Suprapubic skin (tissue), 4 donors: ENCODE data around the gene POTEI. TPM values are rescaled to one million over a fixed set of nuclear protein-coding genes. Genes with fewer than 3 reads are reported as not detected.
"Not testable (repeated sequence)": the region's sequence is repeated elsewhere in the genome, so short reads cannot be mapped to it uniquely, and the experiment has no call there.

Experiments
- DNase-seq, 2 donors: peaks; one replicate each; pipeline ENCODE4 v3.0.0-alpha.2; 2019; ENCODE audit warnings: low spot score in 2 of 2
- H3K27ac ChIP-seq: fragments of 200-600 bp; sonication (generic); one replicate; pipeline ENCODE4 v1.5.1; 2019
- H3K27me3 ChIP-seq: fragments of 200-600 bp; sonication (generic); one replicate; pipeline ENCODE4 v1.5.1; 2019
- H3K36me3 ChIP-seq: fragments of 200-600 bp; sonication (generic); one replicate; pipeline ENCODE4 v1.5.1; 2019
- H3K4me1 ChIP-seq: fragments of 200-600 bp; sonication (generic); one replicate; pipeline ENCODE4 v1.5.1; 2019
- H3K4me3 ChIP-seq: fragments of 200-600 bp; sonication (generic); one replicate; pipeline ENCODE4 v1.5.1; 2019; ENCODE audit warnings: mild to moderate bottlenecking
- H3K9me3 ChIP-seq: fragments of 200-600 bp; sonication (generic); one replicate; pipeline ENCODE4 v1.5.1; 2019
- WGBS: methylation state at CpG from one replicate; pipeline ENCODE4 v1.1.5; 2018; 5-methylcytosine and 5-hydroxymethylcytosine counted together
- total RNA-seq, 4 donors: library from RNA; depleted of rRNA; stranded (reverse); fragments of >200 nt; gene quantifications; one replicate each; pipeline ENCODE4 v1.1.0, GENCODE V29; 2016

Gene POTEI
- total RNA-seq = not detected

DNA sequence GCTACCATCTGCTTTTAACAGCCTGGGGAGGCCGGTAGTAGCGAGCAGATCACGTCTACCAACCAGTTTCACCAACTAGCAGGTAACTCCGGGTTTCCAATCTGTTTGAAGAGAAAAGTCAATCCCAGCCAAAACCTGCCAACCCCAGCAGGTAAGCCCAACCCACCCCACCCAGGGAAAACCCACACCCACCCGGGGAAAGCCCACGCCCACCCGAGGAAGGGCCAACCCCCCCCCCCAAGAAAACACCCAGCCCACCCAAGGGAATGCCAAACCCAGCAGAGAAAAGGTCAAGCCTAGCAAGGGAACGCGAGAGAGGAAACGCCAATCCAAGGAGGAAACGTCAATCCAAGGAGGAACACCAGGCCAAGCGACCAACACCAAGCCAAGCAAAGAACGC is at the start of gene POTEI:
POTEI (minus strand) TSS at position 101 of the 400 bp plus-strand sequence; CDS start at position 8, 93 bp downstream.
- H3K36me3 ChIP-seq, H3K27me3 ChIP-seq, H3K27ac ChIP-seq, DNase-seq, H3K4me3 ChIP-seq, H3K4me1 ChIP-seq, H3K9me3 ChIP-seq: not testable (repeated sequence)
- WGBS = no CpG with 5 or more reads among the region's 13 CpGs

DNA sequence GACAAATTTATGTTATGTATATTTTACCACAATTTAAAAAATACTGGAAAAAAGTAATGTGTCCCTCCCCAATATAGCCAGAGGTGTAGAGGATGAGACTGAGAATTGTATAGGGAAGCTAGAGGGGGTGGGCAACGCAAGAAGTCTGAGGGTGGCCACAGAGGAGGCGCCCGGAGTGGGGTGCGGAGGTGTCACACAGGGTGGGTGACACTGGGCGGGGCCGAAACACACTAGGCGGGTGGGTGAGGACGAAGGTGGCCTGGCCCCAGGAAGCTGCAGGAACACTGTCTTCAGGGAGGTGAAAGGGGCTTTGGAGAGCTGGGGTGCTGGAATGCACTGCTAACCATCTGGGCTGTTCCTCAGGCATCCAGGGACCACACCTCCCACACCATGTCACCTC is 47.3 kb upstream of the POTEI start:
- not testable (repeated sequence) for H3K4me1 ChIP-seq, H3K4me3 ChIP-seq, H3K9me3 ChIP-seq, H3K36me3 ChIP-seq, H3K27ac ChIP-seq, H3K27me3 ChIP-seq, DNase-seq
- WGBS = no CpG with 5 or more reads among the region's 8 CpGs

DNA sequence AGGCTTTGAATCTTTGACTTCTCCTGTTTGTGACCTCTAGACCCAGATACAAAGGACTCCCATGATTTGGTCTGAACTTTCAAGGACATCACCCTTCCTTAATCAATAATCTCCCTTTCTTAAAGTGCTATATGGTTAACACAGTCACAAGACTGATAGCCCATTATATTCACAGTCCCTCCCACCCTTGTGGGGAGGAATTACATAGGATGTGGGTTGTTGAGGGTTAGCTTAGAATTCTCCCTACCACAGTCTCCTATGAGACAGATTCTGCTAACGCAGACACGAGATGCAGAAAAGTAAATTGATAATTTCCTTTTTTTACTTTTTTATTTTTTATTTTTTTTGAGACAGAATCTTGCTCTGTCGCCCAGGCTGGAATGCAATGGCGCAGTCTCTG is 45.0 kb upstream of the POTEI start:
- WGBS = no CpG with 5 or more reads among the region's 4 CpGs
- DNase-seq, H3K27ac ChIP-seq, H3K36me3 ChIP-seq, H3K27me3 ChIP-seq, H3K4me3 ChIP-seq, H3K9me3 ChIP-seq, H3K4me1 ChIP-seq: not testable (repeated sequence)

DNA sequence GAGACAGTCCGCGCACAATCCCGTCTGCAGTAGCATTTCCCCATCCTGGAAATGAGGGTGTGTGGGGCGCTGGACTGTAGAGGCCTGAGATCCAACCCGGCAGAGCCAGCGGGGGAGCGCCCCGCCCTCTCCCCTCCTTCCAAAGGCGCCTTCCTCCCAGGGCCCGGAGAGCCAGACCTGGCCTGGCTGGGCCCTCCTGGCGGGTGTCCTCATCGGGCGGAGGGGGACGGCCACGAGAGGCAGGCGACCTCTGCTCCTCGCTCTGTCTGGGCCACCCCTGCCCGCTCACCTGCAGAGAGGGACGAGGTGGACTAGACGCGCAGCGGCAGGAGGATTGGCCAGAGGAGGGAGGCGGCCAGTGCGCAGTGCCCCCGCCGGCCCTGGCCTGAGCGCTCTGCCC is 40.3 kb upstream of the POTEI start:
- H3K4me1 ChIP-seq, H3K9me3 ChIP-seq, H3K27me3 ChIP-seq, H3K4me3 ChIP-seq, H3K36me3 ChIP-seq, DNase-seq, H3K27ac ChIP-seq: not testable (repeated sequence)
- no CpG with 5 or more reads among the region's 27 CpGs for WGBS

DNA sequence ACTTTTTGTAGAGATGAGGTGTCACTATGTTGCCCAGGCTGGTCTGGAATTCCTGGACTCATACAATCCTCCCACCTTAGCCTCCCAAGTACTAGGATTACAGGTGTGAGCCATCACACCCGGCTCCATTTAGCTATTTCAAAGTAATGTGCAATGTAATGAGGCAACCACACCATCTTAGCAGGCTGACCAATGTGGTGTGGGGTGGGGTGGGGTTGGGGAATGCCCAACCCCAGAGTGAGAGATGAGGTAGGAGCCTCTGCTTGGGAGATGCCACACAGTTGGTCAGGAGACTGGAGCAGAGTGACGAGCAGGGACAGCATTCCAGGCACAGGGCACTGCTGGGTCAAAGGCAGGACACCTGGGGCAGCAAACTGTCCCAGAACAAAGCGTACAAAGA is 39.3 kb upstream of the POTEI start:
- H3K27me3 ChIP-seq, H3K4me1 ChIP-seq, H3K36me3 ChIP-seq, DNase-seq, H3K4me3 ChIP-seq, H3K9me3 ChIP-seq, H3K27ac ChIP-seq: not testable (repeated sequence)
- WGBS = no CpG with 5 or more reads among the region's 3 CpGs

DNA sequence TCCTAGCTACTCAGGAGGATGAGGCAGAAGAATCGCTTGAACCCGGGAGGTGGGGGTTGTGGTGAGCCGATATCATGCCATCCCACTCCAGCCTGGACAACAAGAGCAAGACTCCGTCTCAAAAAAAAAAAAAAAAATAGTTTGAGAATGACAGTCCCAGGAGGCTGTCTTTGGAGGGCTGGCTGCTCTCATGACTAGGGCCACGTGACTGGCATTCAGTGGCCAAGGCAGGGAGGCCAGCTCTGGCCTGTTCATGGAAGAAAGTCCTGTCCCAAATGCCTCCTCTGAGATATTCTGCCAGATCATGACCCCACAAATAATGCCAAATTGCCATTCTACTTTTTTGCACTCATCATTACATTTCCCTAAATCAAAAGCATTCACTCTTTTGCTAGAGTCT is 35.9 kb upstream of the POTEI start:
- DNase-seq, H3K36me3 ChIP-seq, H3K27ac ChIP-seq, H3K27me3 ChIP-seq, H3K4me1 ChIP-seq, H3K4me3 ChIP-seq, H3K9me3 ChIP-seq: not testable (repeated sequence)
- WGBS = no CpG with 5 or more reads among the region's 5 CpGs

DNA sequence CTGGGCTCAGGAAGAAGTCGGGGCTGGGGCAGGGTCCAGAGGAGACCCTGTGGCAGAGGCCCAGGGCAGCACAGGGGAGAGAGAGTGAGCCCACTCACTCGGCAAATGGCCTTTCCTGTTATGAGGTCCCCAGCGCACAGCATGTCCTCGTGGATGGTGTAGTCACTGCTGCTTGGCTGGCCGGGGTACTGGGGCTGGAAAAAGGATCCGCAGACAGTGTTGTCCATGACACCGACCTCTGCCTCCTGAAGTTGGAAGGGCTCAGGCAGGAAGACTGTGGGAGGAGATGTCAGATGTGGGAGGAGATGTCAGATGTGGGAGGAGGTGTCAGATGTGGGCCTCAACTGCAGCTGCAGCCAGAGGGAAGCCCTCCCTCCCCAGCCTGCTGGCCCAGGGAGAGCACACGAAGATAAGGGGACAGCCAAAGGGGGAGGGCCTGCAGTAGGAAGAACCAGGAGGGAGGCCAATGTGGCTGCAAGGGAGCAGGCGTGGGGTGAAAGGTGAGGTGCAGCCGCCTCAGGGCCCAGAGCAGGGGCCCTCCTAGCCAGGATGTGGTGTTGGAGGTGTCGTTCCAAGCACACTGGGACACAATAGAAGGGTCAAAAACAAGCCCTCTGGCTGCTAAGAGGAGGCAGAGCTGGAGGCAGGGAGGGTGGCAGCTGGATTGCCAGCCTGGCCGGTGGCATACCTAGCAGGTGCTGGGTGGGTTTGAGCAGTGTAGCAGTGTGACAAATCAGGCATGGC is 34.8 kb upstream of the POTEI start:
- not testable (repeated sequence) for H3K9me3 ChIP-seq, H3K27ac ChIP-seq, H3K27me3 ChIP-seq, H3K4me1 ChIP-seq, H3K36me3 ChIP-seq, H3K4me3 ChIP-seq, DNase-seq
- no CpG with 5 or more reads among the region's 12 CpGs for WGBS

DNA sequence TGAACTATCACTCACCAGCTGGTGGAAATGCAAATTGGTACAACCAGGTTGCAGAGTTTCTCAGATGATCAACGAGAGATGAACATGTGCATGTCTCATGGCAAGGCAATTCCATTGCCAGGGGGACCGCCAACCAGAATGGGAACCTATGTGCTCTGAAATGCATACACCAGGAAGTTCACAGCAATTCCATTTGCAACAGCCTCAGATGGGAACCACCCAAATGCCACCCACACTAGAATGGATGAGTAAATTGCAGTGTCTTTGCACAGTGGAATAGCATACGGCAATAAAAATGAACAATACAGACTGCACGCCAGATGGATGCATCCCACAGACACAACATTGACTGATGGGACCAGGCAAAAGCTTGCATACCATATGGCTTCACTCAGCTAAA is 33.7 kb upstream of the POTEI start:
- not testable (repeated sequence) for H3K36me3 ChIP-seq, H3K4me1 ChIP-seq, DNase-seq, H3K9me3 ChIP-seq, H3K27me3 ChIP-seq, H3K27ac ChIP-seq, H3K4me3 ChIP-seq
- no CpG with 5 or more reads among the region's 4 CpGs for WGBS

DNA sequence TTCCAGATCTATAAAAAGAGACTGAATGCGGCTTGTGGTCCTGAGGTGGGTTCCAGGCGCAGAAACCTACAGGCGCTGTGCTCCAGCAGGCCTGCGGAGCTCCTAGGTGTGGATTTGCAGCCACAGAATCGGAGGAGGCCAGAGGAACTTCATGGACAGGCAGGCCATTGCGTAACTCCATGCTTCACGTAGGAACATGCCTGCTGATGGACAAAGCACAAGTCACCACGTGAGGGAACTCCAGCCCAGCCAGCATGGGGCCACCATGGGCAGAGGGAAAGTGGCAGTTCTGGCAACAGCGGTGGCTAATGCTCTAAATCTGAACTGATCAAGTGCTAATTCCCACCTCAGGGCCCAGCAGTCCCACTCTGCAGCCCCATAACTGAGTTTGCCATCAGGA is 29.1 kb upstream of the POTEI start:
- not testable (repeated sequence) for H3K36me3 ChIP-seq, H3K4me1 ChIP-seq, H3K27me3 ChIP-seq, H3K4me3 ChIP-seq, H3K9me3 ChIP-seq, DNase-seq, H3K27ac ChIP-seq
- no CpG with 5 or more reads among the region's 9 CpGs for WGBS

DNA sequence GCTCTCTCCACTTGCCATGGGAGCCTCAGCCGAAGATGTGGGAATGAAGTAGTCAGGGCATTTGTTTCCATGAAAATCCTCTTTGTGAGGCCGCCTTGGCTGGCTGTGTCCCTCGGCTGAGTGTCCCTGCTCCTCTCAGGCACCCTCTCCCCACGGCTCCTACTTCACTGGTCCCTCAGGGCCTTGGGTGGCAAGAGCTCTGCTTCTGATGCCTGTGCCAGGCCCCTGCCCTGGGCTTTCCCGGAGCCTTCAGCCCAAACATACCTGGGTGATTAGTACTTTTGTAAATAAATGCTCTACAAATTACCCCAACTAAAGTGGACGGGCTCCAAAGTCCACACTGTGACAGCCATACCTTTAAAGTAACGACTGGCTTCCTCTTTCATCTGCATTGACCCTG is 27.5 kb upstream of the POTEI start:
- H3K4me1 ChIP-seq, H3K27ac ChIP-seq, H3K36me3 ChIP-seq, H3K9me3 ChIP-seq, H3K4me3 ChIP-seq, H3K27me3 ChIP-seq, DNase-seq: not testable (repeated sequence)
- WGBS = no CpG with 5 or more reads among the region's 7 CpGs

DNA sequence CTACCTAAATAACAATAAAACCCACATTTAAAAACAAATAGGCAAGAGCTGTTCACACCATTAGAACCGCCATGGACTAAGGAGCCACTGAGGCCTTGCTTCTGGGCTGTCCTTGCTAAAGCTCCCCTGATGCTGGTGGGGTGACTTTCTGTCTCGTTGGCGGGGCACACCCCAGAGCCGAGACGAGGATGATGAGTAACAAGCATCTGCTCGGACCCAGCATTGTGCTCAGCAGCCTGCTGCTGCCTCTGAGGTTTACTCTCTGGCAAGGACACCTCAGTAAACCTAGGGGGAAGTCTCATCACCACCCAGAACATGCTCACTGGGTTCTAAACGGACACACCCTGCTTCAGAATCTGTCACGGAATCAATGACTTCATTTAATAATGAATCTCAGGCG is 22.5 kb upstream of the POTEI start:
- WGBS = no CpG with 5 or more reads among the region's 9 CpGs
- not testable (repeated sequence) for H3K9me3 ChIP-seq, H3K27ac ChIP-seq, H3K4me3 ChIP-seq, DNase-seq, H3K4me1 ChIP-seq, H3K27me3 ChIP-seq, H3K36me3 ChIP-seq

DNA sequence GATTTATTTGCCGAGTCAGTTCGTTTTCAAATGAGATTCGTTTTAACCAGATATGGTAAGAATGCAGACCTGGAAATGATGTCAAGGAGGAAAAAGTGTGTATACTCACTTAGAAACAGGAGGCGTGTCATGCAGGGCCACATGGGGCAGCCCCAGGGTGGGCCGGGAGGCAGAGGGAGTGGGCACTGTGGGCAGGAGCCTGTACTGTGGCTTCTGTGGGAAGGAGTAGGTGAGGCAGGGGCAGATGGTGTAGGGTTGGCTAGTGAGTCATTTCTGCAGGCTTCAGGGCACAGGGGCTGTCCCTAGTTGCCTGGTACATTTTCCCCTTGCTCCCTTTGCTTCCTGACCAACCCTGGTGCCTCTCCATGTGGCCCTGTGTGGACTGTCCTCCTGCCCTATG is 22.1 kb upstream of the POTEI start:
- H3K9me3 ChIP-seq, H3K27me3 ChIP-seq, H3K4me3 ChIP-seq, DNase-seq, H3K36me3 ChIP-seq, H3K4me1 ChIP-seq, H3K27ac ChIP-seq: not testable (repeated sequence)
- WGBS = no CpG with 5 or more reads among the region's 5 CpGs

DNA sequence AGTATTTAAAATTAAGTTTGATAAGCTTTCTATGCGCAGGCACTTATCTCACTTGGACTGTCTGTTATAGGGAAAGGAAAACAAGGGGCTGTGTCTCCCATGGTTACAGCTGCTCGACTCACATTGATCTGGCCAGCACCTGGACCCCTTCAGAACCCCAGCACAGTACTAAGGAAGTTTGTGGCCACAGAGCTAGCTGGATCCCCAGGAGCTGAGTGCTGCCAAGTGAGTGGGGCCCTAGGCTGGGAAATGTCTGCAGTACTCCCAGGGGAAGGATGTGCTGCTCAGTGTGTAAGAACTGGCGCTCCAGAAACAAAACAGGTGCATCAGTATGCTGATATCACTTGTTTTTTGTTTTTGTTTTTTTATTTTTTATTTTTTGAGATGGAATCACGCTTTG is 21.1 kb upstream of the POTEI start:
- not testable (repeated sequence) for H3K36me3 ChIP-seq, DNase-seq
- no CpG with 5 or more reads among the region's 4 CpGs for WGBS

DNA sequence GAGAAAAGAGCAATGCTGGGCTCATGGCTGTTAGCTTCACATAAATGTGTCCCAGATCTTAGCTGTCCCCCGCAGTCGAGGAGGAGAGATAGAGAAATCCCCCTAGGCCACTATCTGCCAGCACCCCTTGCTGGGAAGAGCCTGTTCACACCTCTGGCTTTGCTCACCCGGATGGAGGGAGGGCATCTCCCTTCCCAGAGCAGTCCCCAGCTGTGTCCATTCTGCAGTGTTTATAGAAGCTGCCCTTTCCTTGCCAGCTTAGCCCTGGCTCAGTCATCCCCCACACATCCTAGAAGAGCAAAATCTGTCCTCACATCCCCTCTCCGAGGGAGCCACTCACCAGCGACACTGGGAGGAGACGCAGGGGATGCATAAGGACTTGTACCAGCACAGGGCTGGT is 20.4 kb upstream of the POTEI start:
- H3K36me3 ChIP-seq, H3K27ac ChIP-seq, H3K4me1 ChIP-seq, H3K4me3 ChIP-seq, DNase-seq, H3K9me3 ChIP-seq, H3K27me3 ChIP-seq: not testable (repeated sequence)
- no CpG with 5 or more reads among the region's 6 CpGs for WGBS

More for the DNA sequence above, 21.1 kb upstream of the POTEI start:
- not testable (repeated sequence) for H3K27me3 ChIP-seq, H3K4me1 ChIP-seq, H3K9me3 ChIP-seq, H3K27ac ChIP-seq, H3K4me3 ChIP-seq

DNA sequence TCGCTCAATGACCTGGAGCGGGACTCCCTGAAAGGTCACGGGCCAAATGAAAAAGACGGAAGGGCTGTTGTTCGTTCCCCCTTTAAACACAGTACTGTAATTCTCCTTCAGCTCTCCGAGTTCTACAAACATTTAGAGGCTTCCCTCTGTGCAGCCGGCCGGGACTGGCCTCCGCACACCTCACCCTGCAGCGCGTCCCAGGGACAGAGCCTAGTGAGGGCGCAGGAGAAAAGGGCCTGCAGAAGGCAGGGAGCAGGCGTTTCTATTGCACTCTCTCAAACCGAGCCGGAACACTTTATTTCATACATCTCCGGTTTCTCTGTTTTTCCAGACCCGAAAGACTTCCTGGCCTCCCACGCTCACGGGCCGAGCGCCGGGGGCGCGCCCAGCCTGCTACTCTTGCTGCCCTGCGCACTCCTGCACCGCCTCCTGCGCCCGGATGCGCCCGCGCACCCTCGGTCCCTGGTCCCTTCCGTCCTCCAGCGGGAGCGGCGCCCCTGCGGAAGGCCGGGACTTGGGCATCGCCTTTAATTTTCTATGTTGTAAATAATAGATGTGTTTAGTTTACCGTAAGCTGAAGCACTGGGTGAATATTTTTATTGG is 18.3 kb upstream of the POTEI start:
- DNase-seq, H3K27ac ChIP-seq, H3K9me3 ChIP-seq, H3K4me1 ChIP-seq, H3K27me3 ChIP-seq, H3K36me3 ChIP-seq, H3K4me3 ChIP-seq: not testable (repeated sequence)
- WGBS = no CpG with 5 or more reads among the region's 40 CpGs
